BJ (cell line): ENCODE results near the gene MMP15. TPM values are rescaled to one million over a fixed set of nuclear protein-coding genes. Genes with fewer than 3 reads are reported as not detected.

ENCODE experiments used
- CTCF ChIA-PET: fragments of 350-600 bp; formaldehyde crosslinking; extraction: SDS; loops from one replicate; lab custom pipeline; 2021; ENCODE audit warnings: antibody characterized with exemption, inconsistent platforms; lab: Yijun Ruan, JAX
- POLR2A ChIA-PET: fragments of 300-600 bp; sonication (Branson Sonifier 250); formaldehyde crosslinking; extraction: SDS; loops from one replicate; lab custom pipeline; 2021; ENCODE audit warnings: antibody characterized with exemption; lab: Charles Lee
- DNase-seq: peaks from one replicate; pipeline ENCODE4 v3.0.0-alpha.2; 2011; ENCODE audit warnings: low read depth
- H3K27me3 ChIP-seq: 2 replicates; pipeline ENCODE4 v1.6.0; 2011; ENCODE audit warnings: low read length; ENCODE audit not compliant: control insufficient read depth, insufficient read depth
- H3K36me3 ChIP-seq: 2 replicates; pipeline ENCODE4 v1.5.1; 2011; ENCODE audit warnings: low read length; ENCODE audit not compliant: control insufficient read depth, insufficient read depth
- H3K4me3 ChIP-seq: 2 replicates; pipeline ENCODE4 v1.5.1; 2011; ENCODE audit warnings: low read depth, mild to moderate bottlenecking, control low read depth, low read length
- CTCF ChIP-seq: IDR thresholded peaks from 2 replicates; pipeline ENCODE4 v1.5.1; 2011; ENCODE audit warnings: low read depth, mild to moderate bottlenecking, control low read depth, inconsistent platforms, low read length, moderate library complexity; ENCODE audit not compliant: insufficient read depth
- polyA plus RNA-seq: library from polyadenylated mRNA; depleted of rRNA; stranded (reverse); fragments of >200 nt; gene quantifications from 2 replicates; pipeline ENCODE4 v1.2.3, GENCODE V29; 2011

Gene MMP15
- polyA plus RNA-seq, 1 experiment = 1.1 TPM

GRCh38 chr16:58019866-58020538 is 5.6 kb upstream of the MMP15 start:
- no peaks in the 10 kb centered on the region; the same call in none of the 2 replicates for H3K27me3 ChIP-seq
- ChIA-PET CTCF (interaction anchor here (0.6 to 3.4 kb wide), 4 partner anchors 100 to 108 kb away, joined by 3 to 16 read pairs (median 4); no protein-coding TSS in a partner anchor), POLR2A (no interaction called here)
- no peak for TF ChIP-seq CTCF
- H3K4me3 ChIP-seq = no peak overlapping the region
- peaks cover 5% of the 10 kb centered on the region for H3K36me3 ChIP-seq
- DNase-seq = no peak

GRCh38 chr16:58020628-58021521 is 4.7 kb upstream of the MMP15 start:
- no peak for DNase-seq
- ChIA-PET POLR2A (no interaction called here), CTCF (interaction anchor here (1.0 to 5.3 kb wide), 3 partner anchors 8 to 107 kb away, joined by 3 to 32 read pairs (median 27); partner anchors contain the start of gene CFAP20)

GRCh38 chr16:58021661-58022551 is 3.6 kb upstream of the MMP15 start:
- peaks cover 2% of the 10 kb centered on the region for H3K27me3 ChIP-seq
- TF ChIP-seq CTCF = no peak
- ChIA-PET CTCF (interaction anchor here (1.0 to 5.3 kb wide), 3 partner anchors 9 to 106 kb away, joined by 3 to 32 read pairs (median 27); partner anchors contain the start of gene CFAP20), POLR2A (no interaction called here)
- DNase-seq = no peak
- H3K36me3 ChIP-seq = peaks cover 5% of the 10 kb centered on the region
- no peak overlapping the region for H3K4me3 ChIP-seq

More at GRCh38 chr16:58020628-58021521, 4.7 kb upstream of the MMP15 start:
- Histone ChIP-seq H3K4me3 (no peak overlapping the region), H3K27me3 (no peaks in the 10 kb centered on the region; the same call in none of the 2 replicates), H3K36me3 (peaks cover 5% of the 10 kb centered on the region)
- TF ChIP-seq CTCF = peak; percentile 79

GRCh38 chr16:58022601-58023371 is 2.8 kb upstream of the MMP15 start:
- DNase-seq = no peak
- Histone ChIP-seq H3K27me3 (peaks cover 7% of the 10 kb centered on the region), H3K4me3 (no peak overlapping the region), H3K36me3 (peaks cover 5% of the 10 kb centered on the region)
- CTCF ChIA-PET = interaction anchor here (0.6 to 5.3 kb wide), 4 partner anchors 12 to 105 kb away, joined by 3 to 32 read pairs (median 15); partner anchors contain the start of gene CFAP20
- POLR2A ChIA-PET = no interaction called here
- TF ChIP-seq CTCF = no peak
